GM19328 (cell line): Measurements from ENCODE around the gene PCBP4.

Experiments used
- ATAC-seq: cut with Tn5 transposase; IDR thresholded peaks from one replicate; pipeline ENCODE4 v1.9.1; 2021; ENCODE audit warnings: mild to moderate bottlenecking, moderate library complexity; ENCODE audit not compliant: unreplicated experiment

Gene PCBP4

DNA sequence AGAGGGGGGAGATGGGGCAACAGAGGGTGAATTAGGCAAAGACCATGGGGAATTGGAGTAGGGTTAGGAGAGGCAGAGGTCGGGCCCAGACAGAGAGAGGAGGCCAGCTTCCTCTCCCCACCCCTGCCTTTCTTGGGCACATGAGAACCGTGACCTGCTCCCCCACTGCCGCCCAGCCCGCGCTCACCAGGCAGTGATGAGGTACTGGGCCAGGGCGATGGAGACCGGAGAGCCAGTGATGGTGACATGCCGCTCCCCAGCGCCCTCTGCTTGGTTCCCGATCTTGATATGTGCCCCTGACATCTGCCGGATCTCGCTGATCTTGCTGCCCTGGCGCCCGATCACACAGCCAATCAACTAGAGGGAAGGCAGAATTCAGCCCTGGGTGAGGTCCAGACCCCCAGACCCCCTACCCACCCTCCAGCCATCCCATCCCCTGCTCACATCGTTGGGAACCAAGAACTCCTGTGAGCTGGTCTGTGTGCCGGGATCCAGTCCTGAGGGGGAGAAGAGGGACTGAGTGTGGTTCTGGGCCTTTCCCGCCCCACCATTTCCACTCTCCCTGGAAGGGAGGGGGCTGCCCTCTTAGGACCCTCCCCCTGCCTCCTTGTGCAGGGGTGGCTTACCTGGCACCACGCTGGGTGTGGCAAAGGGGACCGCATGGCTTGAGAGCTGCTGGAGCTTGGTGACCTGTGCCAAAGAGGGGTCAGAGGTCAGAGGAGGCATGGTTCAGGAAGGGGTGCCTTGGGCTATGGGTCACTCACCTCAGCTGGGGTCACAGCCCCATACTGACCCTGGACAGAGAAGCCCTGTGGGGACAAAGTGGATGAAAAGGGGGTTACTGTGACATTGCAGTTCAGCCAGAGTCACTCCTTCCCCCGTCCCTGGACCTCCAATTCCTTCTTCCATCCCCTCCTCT lies 8.4 kb downstream of the PCBP4 start:
- ATAC-seq, result no peak

DNA sequence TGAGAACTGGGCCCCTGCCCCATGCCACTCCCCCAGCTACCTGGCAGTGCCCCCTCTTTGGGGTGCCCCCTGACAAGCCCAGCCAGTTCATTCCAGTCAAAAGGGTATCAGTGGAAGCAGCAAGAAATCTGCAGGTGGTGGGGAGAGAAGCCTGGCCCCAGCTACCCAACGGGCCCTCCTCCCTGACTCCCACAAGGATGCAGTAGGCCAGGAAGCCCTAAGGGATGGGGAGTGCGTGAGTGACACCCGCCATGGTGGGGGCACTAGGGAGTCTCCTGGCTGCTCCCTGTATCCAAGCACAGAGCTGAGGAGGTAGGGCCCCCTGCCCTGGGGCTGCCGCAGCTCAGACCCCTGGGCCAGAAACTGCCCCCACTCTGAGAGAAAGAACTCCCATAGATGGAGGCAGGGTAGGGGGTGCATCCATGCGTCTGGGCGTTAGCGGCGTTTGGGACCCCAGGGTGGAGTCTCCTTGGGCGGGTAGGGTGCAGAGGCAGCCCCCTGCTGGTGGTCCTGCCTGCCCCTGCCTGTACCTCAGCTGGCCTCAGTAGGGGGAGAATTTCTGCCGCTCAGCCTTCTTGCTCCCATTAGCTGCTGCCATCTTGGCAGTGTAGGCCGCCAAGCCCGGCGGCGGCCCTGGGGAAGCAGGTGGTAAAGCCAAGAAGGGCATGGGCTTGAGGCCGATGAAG lies 9.6 kb downstream of the PCBP4 start:
- no peak for ATAC-seq

DNA sequence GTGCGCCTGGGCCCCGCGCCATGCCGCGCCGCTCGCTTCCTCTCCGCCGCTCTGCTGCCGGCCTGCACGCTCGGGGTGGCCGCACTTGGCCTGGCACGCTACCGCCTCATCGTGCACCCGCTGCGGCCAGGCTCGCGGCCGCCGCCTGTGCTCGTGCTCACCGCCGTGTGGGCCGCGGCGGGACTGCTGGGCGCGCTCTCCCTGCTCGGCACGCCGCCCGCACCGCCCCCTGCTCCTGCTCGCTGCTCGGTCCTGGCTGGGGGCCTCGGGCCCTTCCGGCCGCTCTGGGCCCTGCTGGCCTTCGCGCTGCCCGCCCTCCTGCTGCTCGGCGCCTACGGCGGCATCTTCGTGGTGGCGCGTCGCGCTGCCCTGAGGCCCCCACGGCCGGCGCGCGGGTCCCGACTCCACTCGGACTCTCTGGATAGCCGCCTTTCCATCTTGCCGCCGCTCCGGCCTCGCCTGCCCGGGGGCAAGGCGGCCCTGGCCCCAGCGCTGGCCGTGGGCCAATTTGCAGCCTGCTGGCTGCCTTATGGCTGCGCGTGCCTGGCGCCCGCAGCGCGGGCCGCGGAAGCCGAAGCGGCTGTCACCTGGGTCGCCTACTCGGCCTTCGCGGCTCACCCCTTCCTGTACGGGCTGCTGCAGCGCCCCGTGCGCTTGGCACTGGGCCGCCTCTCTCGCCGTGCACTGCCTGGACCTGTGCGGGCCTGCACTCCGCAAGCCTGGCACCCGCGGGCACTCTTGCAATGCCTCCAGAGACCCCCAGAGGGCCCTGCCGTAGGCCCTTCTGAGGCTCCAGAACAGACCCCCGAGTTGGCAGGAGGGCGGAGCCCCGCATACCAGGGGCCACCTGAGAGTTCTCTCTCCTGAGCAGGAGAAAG lies 11.1 kb downstream of the PCBP4 start:
- no peak for ATAC-seq

DNA sequence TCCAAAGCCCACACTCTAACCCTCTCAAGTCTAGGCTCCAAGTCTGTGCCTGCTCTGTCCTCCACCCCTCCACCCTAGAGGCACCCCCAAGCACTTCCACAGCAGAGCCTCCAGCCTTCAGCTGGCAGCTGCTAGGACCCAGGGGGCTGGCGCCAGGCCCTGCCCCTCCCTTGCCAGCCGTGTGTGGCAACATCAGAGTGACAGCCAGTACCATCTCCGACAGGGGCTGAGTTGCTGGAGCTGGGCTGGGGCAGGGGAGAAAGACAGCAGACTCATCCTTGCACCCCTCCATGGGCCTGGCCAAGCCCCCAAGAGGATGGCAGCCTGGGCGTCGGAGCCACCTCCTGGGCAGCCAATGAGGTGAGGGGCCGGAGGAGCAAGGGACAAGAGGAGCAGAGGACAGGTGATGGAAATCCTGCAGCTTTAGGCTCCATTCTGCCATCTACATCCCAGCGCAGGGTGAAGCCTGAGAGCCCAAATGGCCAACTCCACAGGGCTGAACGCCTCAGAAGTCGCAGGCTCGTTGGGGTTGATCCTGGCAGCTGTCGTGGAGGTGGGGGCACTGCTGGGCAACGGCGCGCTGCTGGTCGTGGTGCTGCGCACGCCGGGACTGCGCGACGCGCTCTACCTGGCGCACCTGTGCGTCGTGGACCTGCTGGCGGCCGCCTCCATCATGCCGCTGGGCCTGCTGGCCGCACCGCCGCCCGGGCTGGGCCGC lies 11.9 kb downstream of the PCBP4 start, which contains the start of gene GPR62:
GPR62 (plus strand) TSS at position 207 of the 718 bp plus-strand sequence; CDS start at position 479, 272 bp downstream.
- no peak for ATAC-seq

DNA sequence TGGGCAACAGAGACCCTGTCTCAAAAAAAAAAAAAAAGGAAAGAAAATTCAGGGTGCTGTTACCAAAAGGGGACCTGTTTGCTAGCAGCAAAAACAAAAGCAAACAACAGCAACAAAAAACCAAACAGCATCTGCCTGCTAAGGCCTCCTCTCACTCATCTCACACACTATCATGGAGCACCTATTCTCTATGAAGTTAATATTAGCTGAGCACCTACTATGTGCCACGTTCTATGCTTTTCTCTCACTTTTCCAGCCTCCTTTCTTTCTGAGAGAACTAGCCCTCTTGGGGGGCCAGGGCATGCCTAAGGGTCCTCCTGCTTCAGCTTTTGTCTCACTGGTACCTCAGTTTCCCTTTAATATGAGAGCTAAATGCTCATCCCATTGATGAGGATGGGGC lies 12.5 kb downstream of the PCBP4 start:
- ATAC-seq, result no peak

DNA sequence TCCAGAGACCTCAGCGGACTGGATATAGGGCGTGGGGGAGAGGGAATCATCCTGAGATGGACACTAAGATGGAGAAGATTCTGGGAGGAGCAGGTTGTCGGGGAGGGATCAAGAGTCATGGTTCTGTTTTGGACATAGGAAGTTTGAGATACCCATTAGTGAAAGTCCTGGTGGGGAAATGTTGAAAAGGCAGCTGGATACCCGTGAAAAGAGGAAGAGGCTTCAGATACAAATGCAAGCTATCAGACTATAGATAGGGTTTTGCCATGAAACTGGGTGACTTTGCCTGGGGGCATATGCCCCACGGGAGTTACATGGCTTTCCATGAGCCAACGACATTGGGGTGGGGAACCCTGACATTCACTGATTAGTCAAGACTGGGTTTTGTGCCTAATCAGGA lies 13.1 kb downstream of the PCBP4 start:
- ATAC-seq, result no peak

DNA sequence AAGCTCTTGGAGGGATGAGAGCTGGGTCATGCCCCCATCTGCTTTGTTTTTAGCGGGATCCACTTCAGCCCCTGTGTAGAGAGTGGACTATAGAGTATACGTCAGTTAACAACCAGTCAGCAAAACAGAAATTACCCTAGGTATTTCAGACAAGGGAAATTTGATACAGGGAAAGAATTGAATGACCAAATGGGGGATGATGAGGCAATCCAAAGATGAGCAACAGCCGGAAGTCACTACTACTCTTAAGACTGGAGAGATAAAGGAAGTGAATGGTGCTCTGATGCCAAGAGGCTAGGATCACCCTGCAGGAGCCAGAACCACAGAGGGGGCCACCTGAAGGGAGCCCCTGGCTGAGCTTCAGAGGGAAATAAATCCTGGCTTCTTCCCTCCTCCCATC lies 13.8 kb downstream of the PCBP4 start:
- no peak for ATAC-seq

DNA sequence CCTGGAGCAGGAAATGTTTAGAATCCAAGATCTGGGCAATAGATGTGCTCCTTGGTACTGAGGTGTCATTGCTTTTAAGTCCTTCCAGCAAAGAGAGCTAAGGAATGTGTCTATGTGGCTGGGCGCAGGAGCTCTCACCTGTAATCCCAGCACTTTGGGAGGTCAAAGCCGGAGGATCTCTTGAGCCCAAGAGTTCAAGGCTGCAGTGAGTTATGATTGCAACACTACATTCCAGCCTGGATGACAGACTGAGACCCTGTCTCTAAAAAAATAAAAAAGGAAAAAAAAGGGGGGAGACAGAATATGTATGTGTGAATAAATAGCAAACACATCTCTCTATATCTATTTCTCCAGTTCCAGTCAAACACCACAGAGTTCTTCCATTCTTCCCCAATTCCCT lies 16.4 kb downstream of the PCBP4 start:
- ATAC-seq, result no peak

DNA sequence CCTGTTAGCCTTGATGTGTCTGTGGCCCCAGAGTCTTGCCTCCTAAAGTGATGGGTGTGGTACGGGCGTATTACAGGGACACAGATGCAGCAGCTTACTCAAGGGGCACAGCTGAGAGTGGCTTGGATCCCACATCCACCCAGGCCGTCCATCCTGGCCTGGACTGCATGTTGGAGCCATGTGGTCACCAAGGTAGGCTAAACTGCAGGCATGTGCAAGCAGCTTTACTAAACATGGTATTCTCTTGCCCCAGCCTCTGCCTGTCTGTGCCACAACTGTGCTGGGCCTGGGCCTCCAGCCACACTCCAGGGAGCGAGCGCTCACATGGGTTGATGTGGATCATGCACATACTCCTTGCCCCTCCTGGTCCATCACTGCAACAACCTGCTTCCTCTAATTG lies 18.1 kb downstream of the PCBP4 start:
- no peak for ATAC-seq

DNA sequence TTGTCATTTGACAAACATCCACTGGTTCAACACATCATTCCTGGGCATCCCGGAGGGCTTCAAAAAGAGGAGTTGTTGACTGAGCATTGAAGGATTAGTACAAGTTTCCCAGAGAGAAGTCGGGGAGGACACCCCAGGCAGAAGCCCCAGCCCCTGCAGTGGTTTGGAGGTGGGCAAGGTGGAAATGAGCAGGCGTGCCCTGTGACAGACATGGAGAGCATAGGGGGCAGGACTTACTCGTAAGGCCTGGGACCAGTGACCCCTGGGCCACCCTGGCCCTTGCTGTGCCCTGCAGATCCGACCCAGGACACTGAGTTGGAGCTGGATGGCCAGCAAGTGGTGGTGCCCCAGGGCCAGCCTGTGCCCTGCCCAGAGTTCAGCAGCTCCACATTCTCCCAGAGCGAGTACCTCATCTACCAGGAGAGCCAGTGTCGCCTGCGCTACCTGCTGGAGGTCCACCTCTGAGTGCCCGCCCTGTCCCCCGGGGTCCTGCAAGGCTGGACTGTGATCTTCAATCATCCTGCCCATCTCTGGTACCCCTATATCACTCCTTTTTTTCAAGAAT lies 19.2 kb downstream of the PCBP4 start:
- ATAC-seq, result no peak

DNA sequence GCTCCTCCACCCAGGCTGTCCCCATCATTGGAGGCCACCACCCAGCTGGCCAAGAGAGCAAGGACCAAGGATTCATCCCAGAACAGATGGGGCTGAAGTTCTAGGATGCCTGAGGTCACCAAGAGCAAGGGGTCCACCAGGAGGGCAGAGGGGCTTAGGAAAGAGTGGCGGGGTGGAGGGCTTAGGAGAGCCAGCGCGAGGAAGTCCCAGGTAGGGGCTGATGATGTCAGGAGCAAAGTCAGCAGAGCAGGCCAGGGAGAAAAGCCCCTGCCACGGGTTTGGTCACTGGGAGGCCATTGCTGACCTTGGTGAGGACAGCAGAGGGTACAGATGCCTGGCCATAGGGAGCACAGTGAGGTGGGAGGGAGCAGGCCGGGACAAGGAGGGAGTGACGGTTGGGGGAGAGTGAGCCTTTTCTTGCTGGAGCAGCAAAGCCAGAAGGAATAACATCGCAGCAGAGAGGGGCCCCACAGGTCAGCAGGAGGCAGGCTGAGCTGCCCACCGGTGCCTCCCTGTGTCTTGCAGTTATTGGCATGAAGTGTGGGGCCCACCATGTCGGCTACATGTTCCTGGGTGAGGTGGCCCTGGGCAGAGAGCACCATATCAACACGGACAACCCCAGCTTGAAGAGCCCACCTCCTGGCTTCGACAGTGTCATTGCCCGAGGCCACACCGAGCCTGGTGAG lies 19.9 kb downstream of the PCBP4 start:
- ATAC-seq, result no peak

DNA sequence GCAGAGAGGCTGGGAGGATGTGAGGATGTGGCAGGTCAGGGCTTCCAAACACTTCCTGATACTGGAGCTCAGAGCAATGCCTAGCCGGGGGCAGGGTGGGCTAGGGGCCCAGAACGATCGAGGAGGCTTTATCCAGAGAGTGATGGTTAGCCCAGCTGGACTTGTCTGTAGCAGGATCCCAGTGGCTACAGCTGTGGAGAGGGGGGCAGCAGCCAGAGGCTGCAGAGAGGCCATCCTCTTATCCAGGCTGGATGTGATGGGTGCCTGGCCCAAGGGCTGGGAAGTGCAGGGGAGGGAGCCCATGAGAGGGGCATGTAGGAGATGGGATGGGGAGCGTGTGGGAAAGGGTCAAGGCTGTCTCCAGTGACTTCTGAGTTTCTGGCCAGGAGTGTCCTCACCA lies 20.5 kb downstream of the PCBP4 start:
- ATAC-seq, result no peak

DNA sequence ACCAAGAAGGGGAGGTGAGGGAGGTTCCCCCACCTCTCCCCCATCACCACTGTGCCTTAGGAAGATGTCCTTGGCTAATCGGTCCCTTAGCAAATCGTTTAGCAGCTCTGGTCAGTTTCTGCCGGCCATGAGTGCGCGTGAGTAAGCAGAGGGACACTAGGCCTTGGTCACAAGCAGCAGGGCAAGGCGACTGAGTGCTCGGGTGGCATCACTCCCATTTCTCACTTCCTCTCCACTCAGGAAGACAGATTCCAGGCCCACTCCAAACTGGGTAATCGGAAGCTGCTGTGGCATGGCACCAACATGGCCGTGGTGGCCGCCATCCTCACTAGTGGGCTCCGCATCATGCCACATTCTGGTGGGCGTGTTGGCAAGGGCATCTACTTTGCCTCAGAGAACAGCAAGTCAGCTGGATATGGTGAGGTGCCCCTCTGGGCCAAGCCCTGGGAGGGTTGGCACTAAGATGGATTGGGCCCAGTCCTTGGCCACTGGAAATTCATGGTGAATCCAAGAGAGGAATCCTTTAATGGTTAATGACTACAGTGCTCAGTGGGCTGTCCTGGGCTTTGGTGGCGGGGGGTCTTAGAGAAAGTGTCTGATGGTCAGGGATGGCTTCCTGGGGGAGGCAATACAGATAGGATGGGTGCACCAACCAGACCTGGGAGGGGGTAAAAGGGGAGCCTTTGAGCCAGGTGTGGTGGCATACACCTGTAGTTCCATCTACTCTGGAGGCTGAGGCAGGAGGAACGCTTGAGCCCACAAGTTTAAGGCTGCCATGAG lies 21.1 kb downstream of the PCBP4 start:
- ATAC-seq, result no peak

DNA sequence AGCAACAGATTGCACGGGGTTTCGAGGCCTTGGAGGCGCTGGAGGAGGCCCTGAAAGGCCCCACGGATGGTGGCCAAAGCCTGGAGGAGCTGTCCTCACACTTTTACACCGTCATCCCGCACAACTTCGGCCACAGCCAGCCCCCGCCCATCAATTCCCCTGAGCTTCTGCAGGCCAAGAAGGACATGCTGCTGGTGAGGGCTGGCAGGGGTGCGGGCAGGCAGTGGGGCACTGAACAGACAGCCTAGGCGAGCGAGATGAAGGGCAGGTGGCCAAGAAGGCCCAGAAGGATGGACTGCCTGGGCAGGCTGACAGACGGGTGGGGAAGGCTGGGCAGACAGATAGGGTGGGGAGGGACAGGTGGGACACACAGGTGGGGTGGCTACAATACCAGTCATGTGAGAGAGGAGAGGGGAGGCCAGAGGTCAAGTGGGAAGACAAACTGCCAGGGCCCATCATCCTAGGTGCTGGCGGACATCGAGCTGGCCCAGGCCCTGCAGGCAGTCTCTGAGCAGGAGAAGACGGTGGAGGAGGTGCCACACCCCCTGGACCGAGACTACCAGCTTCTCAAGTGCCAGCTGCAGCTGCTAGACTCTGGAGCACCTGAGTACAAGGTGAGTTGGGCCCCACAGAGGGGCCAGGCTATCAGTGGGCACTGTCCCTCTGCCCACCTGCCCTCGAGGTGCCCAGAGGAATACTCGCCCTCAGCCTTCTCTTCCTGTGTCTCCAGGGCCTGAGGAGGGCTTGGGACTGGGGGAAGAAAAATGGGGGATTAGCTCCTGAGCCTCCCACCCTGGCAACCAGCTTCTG lies 22.0 kb downstream of the PCBP4 start:
- ATAC-seq, result no peak

DNA sequence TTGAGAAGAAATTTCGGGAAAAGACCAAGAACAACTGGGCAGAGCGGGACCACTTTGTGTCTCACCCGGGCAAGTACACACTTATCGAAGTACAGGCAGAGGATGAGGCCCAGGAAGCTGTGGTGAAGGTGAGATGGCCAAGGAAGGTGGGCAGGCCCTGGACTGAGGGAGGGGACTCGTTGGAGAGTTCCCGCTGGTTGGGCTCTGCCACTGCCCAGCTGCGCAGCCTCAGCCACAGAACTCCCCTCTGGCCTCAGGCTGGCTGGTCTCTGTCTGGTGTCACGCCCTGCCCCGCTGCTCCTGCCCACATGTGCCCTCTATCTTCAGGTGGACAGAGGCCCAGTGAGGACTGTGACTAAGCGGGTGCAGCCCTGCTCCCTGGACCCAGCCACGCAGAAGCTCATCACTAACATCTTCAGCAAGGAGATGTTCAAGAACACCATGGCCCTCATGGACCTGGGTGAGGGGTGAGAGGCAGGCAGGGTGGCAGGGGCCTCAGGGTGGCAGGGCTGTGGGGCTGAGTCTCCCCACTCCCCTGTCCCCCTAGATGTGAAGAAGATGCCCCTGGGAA lies 22.7 kb downstream of the PCBP4 start:
- no peak for ATAC-seq

DNA sequence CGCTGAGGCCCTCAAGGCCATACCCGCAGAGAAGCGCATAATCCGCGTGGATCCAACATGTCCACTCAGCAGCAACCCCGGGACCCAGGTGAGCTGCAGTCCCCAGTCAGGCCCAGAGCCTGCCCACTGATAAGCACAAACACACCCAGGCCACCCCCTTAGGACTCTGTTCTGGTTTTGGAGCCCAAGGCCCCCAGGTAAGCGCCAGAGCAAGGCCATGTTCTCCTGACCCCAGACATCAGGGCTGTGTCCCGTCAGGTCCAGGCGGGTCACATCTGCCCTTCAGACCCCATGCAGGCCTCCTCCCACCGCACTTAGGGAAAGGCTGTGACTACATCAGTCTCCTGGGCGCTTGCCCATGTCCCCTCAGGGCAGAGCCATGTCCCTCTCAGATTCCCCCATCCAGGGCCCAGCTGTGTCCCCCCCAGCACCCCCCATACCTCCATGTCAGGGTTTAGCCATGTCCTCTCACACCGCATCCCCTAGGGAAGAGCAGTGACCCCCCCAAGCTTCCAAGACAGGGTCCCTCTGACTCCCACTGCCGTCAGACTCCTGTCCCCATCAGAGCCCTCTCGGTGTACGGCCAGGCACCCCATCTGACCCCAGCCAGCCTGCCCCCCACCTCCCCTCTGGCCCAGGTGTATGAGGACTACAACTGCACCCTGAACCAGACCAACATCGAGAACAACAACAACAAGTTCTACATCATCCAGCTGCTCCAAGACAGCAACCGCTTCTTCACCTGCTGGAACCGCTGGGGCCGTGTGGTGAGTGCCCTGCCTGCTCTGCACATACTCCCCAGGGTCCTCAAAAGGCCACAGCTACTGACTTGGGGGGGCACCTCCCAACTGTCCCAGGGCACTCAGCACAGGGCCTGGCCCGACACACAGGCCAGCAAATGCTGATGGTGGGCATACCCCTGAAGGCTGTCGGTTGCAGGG lies 23.5 kb downstream of the PCBP4 start:
- ATAC-seq, result no peak
